22Rv1 (cell line): ENCODE measurements around the gene GNG5.

ENCODE experiments used
- H3K27ac ChIP-seq: fragments of 450-650 bp; 2 replicates; pipeline ENCODE4 v1.5.1; 2017
- ZFX ChIP-seq: fragments of 450-650 bp; IDR thresholded peaks from 2 replicates; pipeline ENCODE4 v1.6.1; 2017; ENCODE audit warnings: antibody characterized with exemption, borderline replicate concordance
- TF ChIP-seq, protein P1 (sequence below): fragments of 450-650 bp; IDR thresholded peaks from 2 replicates; pipeline ENCODE4 v1.5.1; 2017; ENCODE audit warnings: mild to moderate bottlenecking

Gene GNG5

GRCh38 chr1:84506002-84506728 lies at the start of gene GNG5, which contains the start of gene SPATA1:
TSS of gene GNG5 (minus strand) at chr1:84506581. CDS start at chr1:84506091, 490 bp downstream.
TSS of gene SPATA1 (plus strand) at chr1:84506386. CDS start at chr1:84516360, 9,974 bp downstream.
- TF ChIP-seq ZFX: no peak
- TF ChIP-seq, protein P1, sequence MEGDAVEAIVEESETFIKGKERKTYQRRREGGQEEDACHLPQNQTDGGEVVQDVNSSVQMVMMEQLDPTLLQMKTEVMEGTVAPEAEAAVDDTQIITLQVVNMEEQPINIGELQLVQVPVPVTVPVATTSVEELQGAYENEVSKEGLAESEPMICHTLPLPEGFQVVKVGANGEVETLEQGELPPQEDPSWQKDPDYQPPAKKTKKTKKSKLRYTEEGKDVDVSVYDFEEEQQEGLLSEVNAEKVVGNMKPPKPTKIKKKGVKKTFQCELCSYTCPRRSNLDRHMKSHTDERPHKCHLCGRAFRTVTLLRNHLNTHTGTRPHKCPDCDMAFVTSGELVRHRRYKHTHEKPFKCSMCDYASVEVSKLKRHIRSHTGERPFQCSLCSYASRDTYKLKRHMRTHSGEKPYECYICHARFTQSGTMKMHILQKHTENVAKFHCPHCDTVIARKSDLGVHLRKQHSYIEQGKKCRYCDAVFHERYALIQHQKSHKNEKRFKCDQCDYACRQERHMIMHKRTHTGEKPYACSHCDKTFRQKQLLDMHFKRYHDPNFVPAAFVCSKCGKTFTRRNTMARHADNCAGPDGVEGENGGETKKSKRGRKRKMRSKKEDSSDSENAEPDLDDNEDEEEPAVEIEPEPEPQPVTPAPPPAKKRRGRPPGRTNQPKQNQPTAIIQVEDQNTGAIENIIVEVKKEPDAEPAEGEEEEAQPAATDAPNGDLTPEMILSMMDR: no peak; the same call in 1 of the 2 replicates
- peak within 1 kb of the TSS; percentile 85 for H3K27ac ChIP-seq

GRCh38 chr1:84550826-84551225 lies 44.4 kb upstream of the GNG5 start:
- TF ChIP-seq, protein P1: no peak
- no peak for TF ChIP-seq ZFX
- H3K27ac ChIP-seq: no peak overlapping the region

DNA sequence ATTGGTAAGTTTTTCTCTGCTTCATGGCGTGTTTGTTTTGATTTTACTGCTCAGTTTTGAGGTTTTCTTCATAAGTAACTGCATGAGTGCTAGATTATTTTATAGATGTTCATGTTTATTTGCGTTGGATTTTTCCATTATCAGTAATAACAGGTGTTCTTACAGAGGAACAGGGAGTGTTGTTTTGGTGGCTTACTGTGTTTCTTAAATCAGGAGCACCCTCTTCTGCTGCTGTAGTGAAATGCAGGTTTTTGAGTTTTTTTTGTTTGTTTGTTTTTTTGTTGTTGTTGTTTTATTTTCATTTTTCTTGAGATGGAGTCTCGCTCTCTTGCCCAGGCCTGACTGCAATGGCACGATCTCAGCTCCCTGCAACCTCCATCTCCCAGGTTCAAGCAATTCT lies 35.3 kb upstream of the GNG5 start:
- TF ChIP-seq, protein P1: peak; percentile 28; the same call in 1 of the 2 replicates
- no peak for TF ChIP-seq ZFX
- H3K27ac ChIP-seq: no peak overlapping the region

- TF ChIP-seq ZFX: no peak
- TF ChIP-seq, protein P1: no peak
- H3K27ac ChIP-seq: no peak overlapping the region
Measured at GRCh38 chr1:84540759-84541158, 34.4 kb upstream of the GNG5 start.

- TF ChIP-seq ZFX: no peak
- TF ChIP-seq, protein P1: no peak
- no peak overlapping the region for H3K27ac ChIP-seq
Measured at GRCh38 chr1:84539972-84540371, 33.6 kb upstream of the GNG5 start.

DNA sequence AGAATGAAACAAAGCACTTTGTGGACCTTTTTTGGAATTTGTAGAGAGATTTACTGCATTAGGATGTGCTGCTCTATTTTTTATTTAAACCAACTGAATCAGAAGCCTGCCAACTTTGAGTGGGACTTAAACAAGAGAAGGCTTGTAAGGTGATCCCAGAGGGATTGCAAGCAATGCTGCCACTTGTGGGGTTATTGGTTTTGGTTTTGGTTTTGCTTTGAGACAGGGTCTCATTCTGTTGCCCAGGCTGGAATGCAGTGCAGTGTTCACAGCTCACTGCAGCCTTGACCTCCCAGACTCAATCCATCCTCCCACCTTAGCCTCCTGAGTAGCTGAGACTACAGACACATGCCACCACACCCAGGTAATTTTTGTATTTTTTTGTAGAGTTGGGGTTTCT lies 32.2 kb upstream of the GNG5 start:
- H3K27ac ChIP-seq: no peak overlapping the region
- TF ChIP-seq, protein P1: no peak
- no peak for TF ChIP-seq ZFX

DNA sequence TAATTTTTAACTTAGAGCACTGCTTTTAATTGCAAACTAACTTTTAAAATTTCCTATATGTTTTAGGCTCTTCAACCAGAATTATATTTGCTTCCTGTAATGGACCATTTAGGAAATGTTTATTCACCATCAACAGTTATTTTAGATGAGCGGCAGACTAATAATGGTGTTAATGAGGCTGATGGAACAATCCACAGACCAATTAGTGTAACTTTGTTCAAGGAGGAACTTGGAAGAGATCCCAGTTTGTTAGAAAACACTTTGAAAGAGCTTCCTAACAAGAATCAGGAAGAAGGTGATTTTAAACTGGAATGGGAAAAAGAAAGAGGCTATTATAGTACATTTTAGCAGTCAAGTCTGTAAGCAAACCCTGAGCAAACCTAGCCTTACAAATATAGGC lies 19.4 kb upstream of the GNG5 start:
- no peak overlapping the region for H3K27ac ChIP-seq
- TF ChIP-seq ZFX: no peak
- TF ChIP-seq, protein P1: no peak
